ENCODE results near the gene ATF7.

DNA sequence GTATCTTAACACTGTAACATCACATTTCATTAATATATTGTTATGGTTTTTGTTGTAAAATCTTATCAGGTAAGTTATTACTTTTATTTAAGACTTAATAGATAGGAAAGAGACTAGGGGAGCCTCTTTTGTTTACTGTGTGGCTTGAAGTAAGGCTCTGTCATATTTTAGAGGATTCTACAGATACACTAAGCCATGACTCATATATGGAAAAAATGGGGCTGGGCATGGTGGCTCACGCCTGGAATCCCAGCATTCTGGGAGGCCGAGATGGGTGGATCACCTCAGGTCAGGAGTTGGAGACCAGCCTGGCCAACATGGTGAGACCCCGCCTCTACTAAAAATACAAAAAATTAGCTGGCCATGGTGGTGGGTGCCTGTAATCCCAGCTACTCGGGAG, 95.3 kb downstream of the ATF7 start:
- TF ChIP-seq EZH2 (IDR thresholded peaks at IDR 0.05; ENCODE audit: borderline replicate concordance, insufficient read depth, low read depth, low read length, poor library complexity, severe bottlenecking): no peak
- TF ChIP-seq, protein P1, sequence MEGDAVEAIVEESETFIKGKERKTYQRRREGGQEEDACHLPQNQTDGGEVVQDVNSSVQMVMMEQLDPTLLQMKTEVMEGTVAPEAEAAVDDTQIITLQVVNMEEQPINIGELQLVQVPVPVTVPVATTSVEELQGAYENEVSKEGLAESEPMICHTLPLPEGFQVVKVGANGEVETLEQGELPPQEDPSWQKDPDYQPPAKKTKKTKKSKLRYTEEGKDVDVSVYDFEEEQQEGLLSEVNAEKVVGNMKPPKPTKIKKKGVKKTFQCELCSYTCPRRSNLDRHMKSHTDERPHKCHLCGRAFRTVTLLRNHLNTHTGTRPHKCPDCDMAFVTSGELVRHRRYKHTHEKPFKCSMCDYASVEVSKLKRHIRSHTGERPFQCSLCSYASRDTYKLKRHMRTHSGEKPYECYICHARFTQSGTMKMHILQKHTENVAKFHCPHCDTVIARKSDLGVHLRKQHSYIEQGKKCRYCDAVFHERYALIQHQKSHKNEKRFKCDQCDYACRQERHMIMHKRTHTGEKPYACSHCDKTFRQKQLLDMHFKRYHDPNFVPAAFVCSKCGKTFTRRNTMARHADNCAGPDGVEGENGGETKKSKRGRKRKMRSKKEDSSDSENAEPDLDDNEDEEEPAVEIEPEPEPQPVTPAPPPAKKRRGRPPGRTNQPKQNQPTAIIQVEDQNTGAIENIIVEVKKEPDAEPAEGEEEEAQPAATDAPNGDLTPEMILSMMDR (IDR thresholded peaks at IDR 0.05): no peak

Data from B cell (primary cell).